Nucleus accumbens (tissue), 56 donors: ENCODE results near the gene FKBP2.

ENCODE experiments used
- DNase-seq, 56 donors: peaks; one replicate each; lab custom pipeline; 2025; lab: John Stamatoyannopoulos, UW

The FKBP2 gene

GRCh38 chr11:64246871-64247728, 6.2 kb downstream of the FKBP2 start, which contains the start of gene PPP1R14B:
TSS of gene PPP1R14B (minus strand) at chr11:64246943. CDS start at chr11:64246673, 270 bp downstream.
- peak in 53 of 56 donors; percentile 39 to 91 (median 73) for DNase-seq

- DNase-seq = peak in 2 of 56 donors; percentile 54 to 57
These were observed 7.0 kb downstream of the FKBP2 start for GRCh38 chr11:64247729-64248531.

GRCh38 chr11:64248578-64248977, 7.7 kb downstream of the FKBP2 start:
- no peak for DNase-seq

- no peak for DNase-seq
These were observed 8.1 kb downstream of the FKBP2 start for GRCh38 chr11:64249038-64249437.

GRCh38 chr11:64249563-64250414, 8.9 kb downstream of the FKBP2 start:
- no peak for DNase-seq

GRCh38 chr11:64250415-64251015, 9.6 kb downstream of the FKBP2 start:
- no peak for DNase-seq

GRCh38 chr11:64251016-64251752, 10.3 kb downstream of the FKBP2 start, which contains the start of gene PLCB3:
TSS of gene PLCB3 (plus strand) at chr11:64251530. CDS start at chr11:64251650, 120 bp downstream.
- peak in 30 of 56 donors; percentile 17 to 82 (median 30) for DNase-seq

GRCh38 chr11:64251753-64252002, 10.8 kb downstream of the FKBP2 start:
- no peak for DNase-seq

GRCh38 chr11:64252003-64252872, 11.3 kb downstream of the FKBP2 start:
- DNase-seq = peak in 4 of 56 donors; percentile 21 to 26 (median 24)

- DNase-seq = no peak
These were observed 12.1 kb downstream of the FKBP2 start for GRCh38 chr11:64253043-64253442.

GRCh38 chr11:64253481-64253880, 12.6 kb downstream of the FKBP2 start:
- DNase-seq = peak in 32 of 56 donors; percentile 10 to 76 (median 38)

- DNase-seq = no peak
These were observed 13.4 kb downstream of the FKBP2 start for GRCh38 chr11:64254326-64254725.

GRCh38 chr11:64255135-64256128, 14.5 kb downstream of the FKBP2 start:
- no peak for DNase-seq

GRCh38 chr11:64256300-64256699, 15.4 kb downstream of the FKBP2 start:
- no peak for DNase-seq

GRCh38 chr11:64258356-64258755, 17.5 kb downstream of the FKBP2 start:
- no peak for DNase-seq

- DNase-seq = no peak
These were observed 18.1 kb downstream of the FKBP2 start for GRCh38 chr11:64258946-64259532.
